ENCODE results near the gene KRT79.

The KRT79 gene

DNA sequence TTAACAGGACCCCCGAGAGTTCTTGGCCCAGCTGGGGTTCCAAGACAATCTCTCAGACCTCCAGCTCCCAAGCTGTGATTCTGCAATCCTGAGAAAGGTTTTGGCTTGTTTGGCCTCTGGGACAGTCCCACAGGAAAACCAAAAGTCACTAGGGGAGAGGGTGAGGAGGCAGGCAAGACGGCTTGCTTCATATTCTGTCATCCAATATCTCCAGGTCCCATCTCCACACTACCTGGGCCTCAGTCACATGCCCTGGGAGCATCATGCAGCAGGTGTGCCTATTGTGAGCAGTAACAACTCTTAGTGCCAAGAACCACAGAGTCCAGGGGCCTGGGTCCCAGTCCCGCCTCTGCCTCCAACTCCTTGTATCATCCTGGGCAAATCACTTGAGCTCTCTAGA lies 1.7 kb downstream of the KRT79 start:
- no peak overlapping the region for H3K27ac ChIP-seq (ENCODE audit: low read depth, low read length)
- no peaks in the 10 kb centered on the region for H3K9me3 ChIP-seq (ENCODE audit: control insufficient read depth, insufficient read depth, low read length)
- no peaks in the 10 kb centered on the region for H3K36me3 ChIP-seq (ENCODE audit: control insufficient read depth, low read length)
- peaks cover 4% of the 10 kb centered on the region for H3K27me3 ChIP-seq (ENCODE audit: control insufficient read depth, low read length)
- H3K4me2 ChIP-seq (ENCODE audit: low read length) = no peak overlapping the region
- no peak overlapping the region for H3K4me3 ChIP-seq (ENCODE audit: low read length)
- H3K9me2 ChIP-seq (replicated peaks; ENCODE audit: control insufficient read depth, low read length) = no peaks in the 10 kb centered on the region
- H3K79me2 ChIP-seq (ENCODE audit: control insufficient read depth, low read length) = no peaks in the 10 kb centered on the region
- H3K4me1 ChIP-seq (ENCODE audit: control insufficient read depth, low read length) = no peaks in the 10 kb centered on the region
- no peaks in the 10 kb centered on the region for H4K20me1 ChIP-seq (ENCODE audit: control insufficient read depth, insufficient read depth, low read depth, low read length)
- TF ChIP-seq, protein P1, sequence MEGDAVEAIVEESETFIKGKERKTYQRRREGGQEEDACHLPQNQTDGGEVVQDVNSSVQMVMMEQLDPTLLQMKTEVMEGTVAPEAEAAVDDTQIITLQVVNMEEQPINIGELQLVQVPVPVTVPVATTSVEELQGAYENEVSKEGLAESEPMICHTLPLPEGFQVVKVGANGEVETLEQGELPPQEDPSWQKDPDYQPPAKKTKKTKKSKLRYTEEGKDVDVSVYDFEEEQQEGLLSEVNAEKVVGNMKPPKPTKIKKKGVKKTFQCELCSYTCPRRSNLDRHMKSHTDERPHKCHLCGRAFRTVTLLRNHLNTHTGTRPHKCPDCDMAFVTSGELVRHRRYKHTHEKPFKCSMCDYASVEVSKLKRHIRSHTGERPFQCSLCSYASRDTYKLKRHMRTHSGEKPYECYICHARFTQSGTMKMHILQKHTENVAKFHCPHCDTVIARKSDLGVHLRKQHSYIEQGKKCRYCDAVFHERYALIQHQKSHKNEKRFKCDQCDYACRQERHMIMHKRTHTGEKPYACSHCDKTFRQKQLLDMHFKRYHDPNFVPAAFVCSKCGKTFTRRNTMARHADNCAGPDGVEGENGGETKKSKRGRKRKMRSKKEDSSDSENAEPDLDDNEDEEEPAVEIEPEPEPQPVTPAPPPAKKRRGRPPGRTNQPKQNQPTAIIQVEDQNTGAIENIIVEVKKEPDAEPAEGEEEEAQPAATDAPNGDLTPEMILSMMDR (IDR thresholded peaks at IDR 0.05; ENCODE audit: low read depth, low read length, poor library complexity, severe bottlenecking) = no peak
- no peak for TF ChIP-seq EZH2phosphoT487 (IDR thresholded peaks at IDR 0.05; ENCODE audit: borderline replicate concordance, low read length)
- no peaks in the 10 kb centered on the region for H3F3A ChIP-seq (ENCODE audit: control insufficient read depth, insufficient read depth)

DNA sequence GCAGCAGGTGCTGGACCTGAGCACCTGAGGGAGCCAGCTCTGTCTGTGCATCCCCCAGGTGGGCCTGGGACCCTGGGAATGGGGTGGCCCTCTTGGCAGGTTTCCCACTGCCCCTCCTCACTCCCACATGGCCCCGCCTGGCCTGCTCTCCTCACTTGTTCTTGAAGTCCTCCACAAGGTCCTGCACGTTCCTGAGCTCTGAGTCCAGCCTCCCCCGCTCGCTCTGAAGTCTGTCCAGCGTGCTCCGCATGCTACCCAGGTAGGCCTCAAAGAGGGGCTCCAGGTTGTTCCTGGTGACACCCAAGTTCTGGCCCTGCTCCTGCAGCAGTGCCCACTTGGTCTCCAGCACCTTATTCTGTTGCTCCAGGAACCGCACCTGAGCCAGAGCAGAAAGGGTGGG lies 2.9 kb downstream of the KRT79 start:
- H3K27me3 ChIP-seq (ENCODE audit: control insufficient read depth, low read length) = peaks cover 4% of the 10 kb centered on the region
- H3K9me3 ChIP-seq (ENCODE audit: control insufficient read depth, insufficient read depth, low read length) = no peaks in the 10 kb centered on the region
- TF ChIP-seq, protein P1 (IDR thresholded peaks at IDR 0.05; ENCODE audit: low read depth, low read length, poor library complexity, severe bottlenecking) = no peak
- TF ChIP-seq EZH2phosphoT487 (IDR thresholded peaks at IDR 0.05; ENCODE audit: borderline replicate concordance, low read length) = no peak
- H3K4me2 ChIP-seq (ENCODE audit: low read length) = no peak overlapping the region
- no peak overlapping the region for H3K27ac ChIP-seq (ENCODE audit: low read depth, low read length)
- H3K4me1 ChIP-seq (ENCODE audit: control insufficient read depth, low read length) = no peaks in the 10 kb centered on the region
- no peaks in the 10 kb centered on the region for H3F3A ChIP-seq (ENCODE audit: control insufficient read depth, insufficient read depth)
- H3K36me3 ChIP-seq (ENCODE audit: control insufficient read depth, low read length) = no peaks in the 10 kb centered on the region
- no peaks in the 10 kb centered on the region for H4K20me1 ChIP-seq (ENCODE audit: control insufficient read depth, insufficient read depth, low read depth, low read length)
- no peaks in the 10 kb centered on the region for H3K9me2 ChIP-seq (replicated peaks; ENCODE audit: control insufficient read depth, low read length)
- H3K79me2 ChIP-seq (ENCODE audit: control insufficient read depth, low read length) = no peaks in the 10 kb centered on the region
- H3K4me3 ChIP-seq (ENCODE audit: low read length) = no peak overlapping the region

DNA sequence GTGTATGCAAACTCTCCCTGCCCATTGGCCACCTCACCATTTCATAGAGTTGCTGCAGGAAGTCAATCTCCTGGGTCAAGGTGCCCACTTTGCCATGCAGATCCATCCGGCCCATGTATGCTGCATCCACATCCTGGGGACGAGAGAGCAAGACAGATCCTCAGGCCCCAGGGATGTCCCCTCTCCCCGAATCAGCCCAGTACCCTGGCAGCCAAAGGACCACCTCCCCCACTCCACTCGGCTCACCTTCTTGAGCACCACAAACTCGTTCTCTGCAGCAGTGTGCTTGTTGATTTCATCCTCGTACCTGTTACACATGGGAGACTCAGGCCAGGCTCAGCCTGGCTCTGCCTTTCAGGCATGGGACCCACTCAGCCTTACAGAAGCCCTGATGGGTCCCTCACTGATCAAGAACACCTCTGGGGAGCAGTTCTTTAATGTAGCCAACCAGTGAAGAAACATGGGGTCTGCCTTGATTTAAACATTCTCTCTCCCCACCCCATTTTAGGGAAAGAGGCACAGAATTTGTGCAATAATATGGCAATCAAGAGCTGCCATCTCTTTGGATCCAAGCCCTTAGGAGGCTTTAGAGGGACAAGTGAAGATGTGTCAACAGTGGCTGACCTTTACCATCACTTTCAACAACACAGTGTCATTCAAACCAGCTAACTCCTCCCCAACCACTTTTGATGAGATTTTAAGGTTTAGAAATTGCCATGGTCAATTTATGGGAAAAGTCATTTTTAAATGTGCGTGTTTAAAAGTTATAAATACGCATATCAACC lies 3.9 kb downstream of the KRT79 start:
- Histone ChIP-seq H3F3A (ENCODE audit: control insufficient read depth, insufficient read depth) (no peaks in the 10 kb centered on the region), H3K27ac (ENCODE audit: low read depth, low read length) (no peak overlapping the region), H3K79me2 (ENCODE audit: control insufficient read depth, low read length) (no peaks in the 10 kb centered on the region), H3K4me2 (ENCODE audit: low read length) (no peak overlapping the region), H3K4me3 (ENCODE audit: low read length) (no peak overlapping the region), H3K36me3 (ENCODE audit: control insufficient read depth, low read length) (no peaks in the 10 kb centered on the region), H3K9me2 (replicated peaks; ENCODE audit: control insufficient read depth, low read length) (no peaks in the 10 kb centered on the region), H3K4me1 (ENCODE audit: control insufficient read depth, low read length) (no peaks in the 10 kb centered on the region), H3K27me3 (ENCODE audit: control insufficient read depth, low read length) (peaks cover 4% of the 10 kb centered on the region), H4K20me1 (ENCODE audit: control insufficient read depth, insufficient read depth, low read depth, low read length) (no peaks in the 10 kb centered on the region), H3K9me3 (ENCODE audit: control insufficient read depth, insufficient read depth, low read length) (no peaks in the 10 kb centered on the region)
- TF ChIP-seq, protein P1 (IDR thresholded peaks at IDR 0.05; ENCODE audit: low read depth, low read length, poor library complexity, severe bottlenecking) = no peak
- no peak for TF ChIP-seq EZH2phosphoT487 (IDR thresholded peaks at IDR 0.05; ENCODE audit: borderline replicate concordance, low read length)

Data from DOHH2 (cell line).